ENCODE results near the gene ONECUT1.

Gene ONECUT1

DNA sequence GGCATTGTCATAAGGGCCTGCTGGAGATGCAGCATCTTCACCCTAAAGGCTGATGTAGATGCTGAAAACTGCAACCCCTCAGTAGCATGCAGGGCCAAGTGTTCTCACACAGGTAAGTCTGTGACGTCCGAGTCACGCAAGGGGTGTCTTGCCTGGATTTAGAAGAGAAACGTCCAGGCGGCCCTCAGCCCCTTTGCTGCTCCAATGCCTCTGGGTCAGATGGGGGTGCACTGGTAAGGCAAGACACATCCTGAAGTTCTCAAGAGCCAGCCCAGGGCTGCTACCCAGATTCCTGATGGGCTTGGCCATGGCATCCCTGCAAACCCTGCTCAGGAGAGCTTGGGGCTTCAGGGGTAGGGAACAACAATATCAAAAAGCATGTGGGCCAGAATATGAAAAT is 25.4 kb downstream of the ONECUT1 start:
- H3K4me1 ChIP-seq (ENCODE audit: control insufficient read depth, insufficient read depth, low read length) = no peaks in the 10 kb centered on the region
- H3K27me3 ChIP-seq (replicated peaks; ENCODE audit: control insufficient read depth, insufficient read depth, low read length) = peaks cover 73% of the 10 kb centered on the region
- H3K4me3 ChIP-seq (ENCODE audit: low read length) = no peak overlapping the region
- H3K9ac ChIP-seq (ENCODE audit: low read length) = no peak overlapping the region
- no peaks in the 10 kb centered on the region for H3K36me3 ChIP-seq (ENCODE audit: control insufficient read depth, insufficient read depth, low read length, severe bottlenecking)
- H3K9me3 ChIP-seq (ENCODE audit: control insufficient read depth, low read length) = no peaks in the 10 kb centered on the region
- no peak for DNase-seq (ENCODE audit: low read depth)

- Histone ChIP-seq H3K9ac (ENCODE audit: low read length) (no peak overlapping the region), H3K9me3 (ENCODE audit: control insufficient read depth, low read length) (no peaks in the 10 kb centered on the region), H3K4me3 (ENCODE audit: low read length) (no peak overlapping the region), H3K36me3 (ENCODE audit: control insufficient read depth, insufficient read depth, low read length, severe bottlenecking) (no peaks in the 10 kb centered on the region), H3K27me3 (replicated peaks; ENCODE audit: control insufficient read depth, insufficient read depth, low read length) (peaks cover 75% of the 10 kb centered on the region), H3K4me1 (ENCODE audit: control insufficient read depth, insufficient read depth, low read length) (no peaks in the 10 kb centered on the region)
- DNase-seq (ENCODE audit: low read depth) = no peak
Observed at GRCh38 chr15:52762621-52763020, 27.5 kb downstream of the ONECUT1 start.

GRCh38 chr15:52760562-52760961 is 29.6 kb downstream of the ONECUT1 start:
- DNase-seq (ENCODE audit: low read depth) = no peak
- H3K9me3 ChIP-seq (ENCODE audit: control insufficient read depth, low read length) = no peaks in the 10 kb centered on the region
- peaks cover 73% of the 10 kb centered on the region for H3K27me3 ChIP-seq (replicated peaks; ENCODE audit: control insufficient read depth, insufficient read depth, low read length)
- no peaks in the 10 kb centered on the region for H3K4me1 ChIP-seq (ENCODE audit: control insufficient read depth, insufficient read depth, low read length)
- H3K9ac ChIP-seq (ENCODE audit: low read length) = no peak overlapping the region
- no peak overlapping the region for H3K4me3 ChIP-seq (ENCODE audit: low read length)
- no peaks in the 10 kb centered on the region for H3K36me3 ChIP-seq (ENCODE audit: control insufficient read depth, insufficient read depth, low read length, severe bottlenecking)

DNA sequence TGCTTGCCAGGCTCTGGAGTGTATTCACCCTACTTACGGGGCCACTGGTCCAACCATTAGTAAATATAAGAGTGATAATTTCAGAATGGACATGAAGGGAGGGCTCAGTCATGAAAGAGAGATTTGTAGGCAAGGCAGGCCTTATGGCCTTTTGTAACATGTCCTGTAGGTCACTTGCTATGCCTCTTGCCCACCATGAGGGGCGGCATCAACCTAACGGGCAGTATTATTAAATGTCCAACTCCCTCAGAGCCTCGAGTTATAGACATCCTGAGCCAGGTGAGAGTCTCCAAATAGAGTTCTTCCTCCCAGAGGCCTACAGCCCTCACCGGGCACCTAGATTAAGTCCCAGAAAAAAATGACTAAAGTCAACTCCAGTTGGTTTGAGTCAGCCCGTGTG is 30.2 kb downstream of the ONECUT1 start:
- Histone ChIP-seq H3K4me3 (ENCODE audit: low read length) (no peak overlapping the region), H3K9me3 (ENCODE audit: control insufficient read depth, low read length) (no peaks in the 10 kb centered on the region), H3K4me1 (ENCODE audit: control insufficient read depth, insufficient read depth, low read length) (no peaks in the 10 kb centered on the region), H3K9ac (ENCODE audit: low read length) (no peak overlapping the region), H3K36me3 (ENCODE audit: control insufficient read depth, insufficient read depth, low read length, severe bottlenecking) (no peaks in the 10 kb centered on the region), H3K27me3 (replicated peaks; ENCODE audit: control insufficient read depth, insufficient read depth, low read length) (peaks cover 67% of the 10 kb centered on the region)
- no peak for DNase-seq (ENCODE audit: low read depth)

- Histone ChIP-seq H3K27me3 (replicated peaks; ENCODE audit: control insufficient read depth, insufficient read depth, low read length) (peaks cover 45% of the 10 kb centered on the region), H3K4me1 (ENCODE audit: control insufficient read depth, insufficient read depth, low read length) (peaks cover 5% of the 10 kb centered on the region), H3K9ac (ENCODE audit: low read length) (no peak overlapping the region), H3K36me3 (ENCODE audit: control insufficient read depth, insufficient read depth, low read length, severe bottlenecking) (no peaks in the 10 kb centered on the region), H3K4me3 (ENCODE audit: low read length) (no peak overlapping the region), H3K9me3 (ENCODE audit: control insufficient read depth, low read length) (no peaks in the 10 kb centered on the region)
- DNase-seq (ENCODE audit: low read depth) = no peak
Observed at GRCh38 chr15:52757496-52757895, 32.6 kb downstream of the ONECUT1 start.

DNA sequence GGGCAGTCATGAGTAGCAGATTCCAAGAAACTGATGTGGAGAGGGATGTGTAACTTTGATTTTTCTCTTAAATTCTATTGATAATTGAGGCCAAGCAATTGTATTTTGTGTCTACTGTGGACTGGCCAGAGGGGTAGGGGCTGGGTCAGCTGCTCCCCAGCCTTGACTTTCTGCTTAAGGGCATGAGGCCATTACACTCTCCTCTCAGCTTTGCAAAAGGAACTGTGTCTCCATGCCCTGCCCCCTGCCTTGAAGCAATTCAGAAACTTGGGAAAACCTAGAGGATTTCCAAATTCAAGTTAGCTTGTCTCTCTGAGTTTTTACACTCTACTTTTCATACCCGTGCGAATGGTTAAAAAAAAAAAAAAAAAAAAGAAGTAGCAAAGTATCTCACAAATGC is 38.6 kb downstream of the ONECUT1 start:
- no peak overlapping the region for H3K9ac ChIP-seq (ENCODE audit: low read length)
- no peak overlapping the region for H3K4me3 ChIP-seq (ENCODE audit: low read length)
- no peaks in the 10 kb centered on the region for H3K36me3 ChIP-seq (ENCODE audit: control insufficient read depth, insufficient read depth, low read length, severe bottlenecking)
- DNase-seq (ENCODE audit: low read depth) = no peak
- H3K27me3 ChIP-seq (replicated peaks; ENCODE audit: control insufficient read depth, insufficient read depth, low read length) = peaks cover 9% of the 10 kb centered on the region
- no peaks in the 10 kb centered on the region for H3K9me3 ChIP-seq (ENCODE audit: control insufficient read depth, low read length)
- peaks cover 17% of the 10 kb centered on the region for H3K4me1 ChIP-seq (ENCODE audit: control insufficient read depth, insufficient read depth, low read length)

DNA sequence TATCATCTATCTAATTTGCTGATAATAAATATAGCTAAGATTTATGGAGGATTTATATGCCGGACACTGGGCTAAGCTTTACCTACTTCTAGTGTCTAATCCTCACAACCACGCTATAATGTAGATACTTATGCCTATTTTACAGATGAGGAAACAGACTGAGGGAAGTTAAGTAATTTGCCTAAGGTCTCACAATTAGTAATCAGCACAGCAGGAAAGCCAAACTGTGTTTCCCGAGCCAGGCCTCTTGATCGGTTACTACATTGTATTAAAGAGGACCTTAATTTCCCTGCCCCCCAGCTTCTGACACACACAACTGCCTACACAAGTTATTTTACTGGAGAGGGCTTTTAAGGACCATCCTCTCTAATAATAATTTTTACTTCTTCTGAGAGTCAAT is 40.9 kb downstream of the ONECUT1 start:
- Histone ChIP-seq H3K4me1 (ENCODE audit: control insufficient read depth, insufficient read depth, low read length) (peaks cover 17% of the 10 kb centered on the region), H3K36me3 (ENCODE audit: control insufficient read depth, insufficient read depth, low read length, severe bottlenecking) (no peaks in the 10 kb centered on the region), H3K4me3 (ENCODE audit: low read length) (no peak overlapping the region), H3K27me3 (replicated peaks; ENCODE audit: control insufficient read depth, insufficient read depth, low read length) (peaks cover 14% of the 10 kb centered on the region), H3K9ac (ENCODE audit: low read length) (no peak overlapping the region), H3K9me3 (ENCODE audit: control insufficient read depth, low read length) (no peaks in the 10 kb centered on the region)
- no peak for DNase-seq (ENCODE audit: low read depth)

DNA sequence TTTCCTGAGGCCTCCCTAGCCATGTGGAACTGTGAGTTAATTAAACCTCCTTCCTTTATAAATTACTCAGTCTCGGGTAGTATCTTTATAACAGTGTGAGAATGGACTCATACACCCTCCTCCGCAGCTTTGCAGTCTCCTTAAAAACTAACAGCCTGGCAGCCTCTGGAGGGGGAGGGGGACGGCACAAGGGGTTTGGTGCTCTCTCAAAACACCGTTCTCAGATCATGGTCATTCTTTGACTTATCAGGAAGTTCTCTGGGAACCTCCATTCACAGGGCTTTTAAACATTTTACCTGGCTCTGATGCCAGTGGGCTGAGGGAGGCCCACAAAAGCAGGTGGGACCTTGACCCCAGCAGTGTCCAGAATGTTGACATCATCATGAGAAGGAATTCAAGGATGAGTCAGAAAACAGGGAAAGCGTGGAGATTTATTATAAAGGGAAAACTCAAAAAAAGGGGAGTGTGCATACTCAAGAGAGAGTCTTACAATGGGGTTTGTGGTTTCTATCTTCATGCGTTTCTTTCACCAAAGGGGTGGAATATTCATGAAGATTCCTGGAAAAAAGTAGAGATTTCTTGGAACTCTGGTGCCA is 43.9 kb downstream of the ONECUT1 start:
- peaks cover 14% of the 10 kb centered on the region for H3K27me3 ChIP-seq (replicated peaks; ENCODE audit: control insufficient read depth, insufficient read depth, low read length)
- no peaks in the 10 kb centered on the region for H3K9me3 ChIP-seq (ENCODE audit: control insufficient read depth, low read length)
- no peak overlapping the region for H3K9ac ChIP-seq (ENCODE audit: low read length)
- H3K4me3 ChIP-seq (ENCODE audit: low read length) = no peak overlapping the region
- H3K36me3 ChIP-seq (ENCODE audit: control insufficient read depth, insufficient read depth, low read length, severe bottlenecking) = no peaks in the 10 kb centered on the region
- DNase-seq (ENCODE audit: low read depth) = no peak
- peaks cover 3% of the 10 kb centered on the region for H3K4me1 ChIP-seq (ENCODE audit: control insufficient read depth, insufficient read depth, low read length)

- no peak overlapping the region for H3K4me3 ChIP-seq (ENCODE audit: low read length)
- H3K9ac ChIP-seq (ENCODE audit: low read length) = no peak overlapping the region
- H3K9me3 ChIP-seq (ENCODE audit: control insufficient read depth, low read length) = no peaks in the 10 kb centered on the region
- no peaks in the 10 kb centered on the region for H3K4me1 ChIP-seq (ENCODE audit: control insufficient read depth, insufficient read depth, low read length)
- peaks cover 14% of the 10 kb centered on the region for H3K27me3 ChIP-seq (replicated peaks; ENCODE audit: control insufficient read depth, insufficient read depth, low read length)
- H3K36me3 ChIP-seq (ENCODE audit: control insufficient read depth, insufficient read depth, low read length, severe bottlenecking) = no peaks in the 10 kb centered on the region
- no peak for DNase-seq (ENCODE audit: low read depth)
Observed at GRCh38 chr15:52745326-52746161, 44.6 kb downstream of the ONECUT1 start.

DNA sequence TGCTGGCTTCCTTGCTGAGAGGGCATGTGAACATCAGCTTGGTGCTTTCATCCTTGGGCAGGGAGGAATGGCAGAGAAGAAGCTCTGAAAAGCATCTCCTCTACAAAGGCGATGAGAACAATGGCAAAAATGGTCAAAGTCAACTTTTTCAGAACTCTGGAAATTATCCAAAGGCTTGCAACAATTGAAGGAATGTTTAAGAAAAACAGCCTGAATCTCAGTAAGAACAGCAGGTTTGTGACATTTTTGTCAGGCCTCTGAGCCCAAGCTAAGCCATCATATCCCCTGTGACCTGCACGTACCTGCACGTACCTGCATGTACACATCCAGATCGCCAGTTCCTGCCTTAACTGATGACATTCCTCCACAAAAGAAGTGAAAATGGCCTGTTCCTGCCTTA is 51.8 kb downstream of the ONECUT1 start:
- H3K4me1 ChIP-seq (ENCODE audit: control insufficient read depth, insufficient read depth, low read length) = peaks cover 47% of the 10 kb centered on the region
- H3K27me3 ChIP-seq (replicated peaks; ENCODE audit: control insufficient read depth, insufficient read depth, low read length) = no peaks in the 10 kb centered on the region
- H3K9ac ChIP-seq (ENCODE audit: low read length) = no peak overlapping the region
- H3K9me3 ChIP-seq (ENCODE audit: control insufficient read depth, low read length) = no peaks in the 10 kb centered on the region
- H3K4me3 ChIP-seq (ENCODE audit: low read length) = peak overlapping the region; percentile 44
- peak; percentile 43 for DNase-seq (ENCODE audit: low read depth)
- no peaks in the 10 kb centered on the region for H3K36me3 ChIP-seq (ENCODE audit: control insufficient read depth, insufficient read depth, low read length, severe bottlenecking)

- peak overlapping the region; percentile 17 for H3K9ac ChIP-seq (ENCODE audit: low read length)
- no peaks in the 10 kb centered on the region for H3K9me3 ChIP-seq (ENCODE audit: control insufficient read depth, low read length)
- peak; percentile 41 for DNase-seq (ENCODE audit: low read depth)
- H3K27me3 ChIP-seq (replicated peaks; ENCODE audit: control insufficient read depth, insufficient read depth, low read length) = no peaks in the 10 kb centered on the region
- H3K4me3 ChIP-seq (ENCODE audit: low read length) = peak overlapping the region; percentile 44
- peaks cover 48% of the 10 kb centered on the region for H3K4me1 ChIP-seq (ENCODE audit: control insufficient read depth, insufficient read depth, low read length)
- no peaks in the 10 kb centered on the region for H3K36me3 ChIP-seq (ENCODE audit: control insufficient read depth, insufficient read depth, low read length, severe bottlenecking)
Observed at GRCh38 chr15:52737720-52738119, 52.4 kb downstream of the ONECUT1 start.

Measured in adipocyte (in vitro differentiated cells).